Neural progenitor cell (in vitro differentiated cells): ENCODE data around the gene HOXA1. TPM values are rescaled to one million over a fixed set of nuclear protein-coding genes. Genes with fewer than 3 reads are reported as not detected.
A peak's percentile ranks its signal among the peaks of the same experiment; 100 is the strongest.

Experiments
- DNase-seq: peaks from one replicate; pipeline ENCODE4 v3.0.0-alpha.2; 2016; ENCODE audit warnings: low spot score
- H2AFZ ChIP-seq: fragments of 200-600 bp; sonication (generic); replicated peaks from 2 replicates; pipeline ENCODE4 v1.6.1; 2016; ENCODE audit warnings: antibody characterized with exemption
- H3F3A ChIP-seq: fragments of 200-600 bp; sonication (generic); 2 replicates; pipeline ENCODE4 v1.6.1; 2016; ENCODE audit warnings: antibody characterized with exemption, low read depth
- H3K27ac ChIP-seq: fragments of 200-600 bp; sonication (generic); 2 replicates; pipeline ENCODE4 v1.5.1; 2016; ENCODE audit warnings: mild to moderate bottlenecking
- H3K27me3 ChIP-seq: fragments of 200-600 bp; sonication (generic); 2 replicates; pipeline ENCODE4 v1.6.1; 2016; ENCODE audit warnings: mild to moderate bottlenecking, moderate library complexity
- H3K36me3 ChIP-seq: fragments of 200-600 bp; sonication (generic); 2 replicates; pipeline ENCODE4 v1.5.1; 2016
- H3K4me1 ChIP-seq: fragments of 200-600 bp; sonication (generic); 2 replicates; pipeline ENCODE4 v1.6.1; 2016; ENCODE audit warnings: mixed run types
- H3K4me2 ChIP-seq: fragments of 200-600 bp; sonication (generic); 2 replicates; pipeline ENCODE4 v1.6.1; 2016
- H3K4me3 ChIP-seq: fragments of 200-600 bp; sonication (generic); 2 replicates; pipeline ENCODE4 v1.5.1; 2016
- H3K79me2 ChIP-seq: fragments of 200-600 bp; sonication (generic); 2 replicates; pipeline ENCODE4 v1.6.1; 2016; ENCODE audit warnings: low read depth
- H3K9ac ChIP-seq: fragments of 200-600 bp; sonication (generic); 2 replicates; pipeline ENCODE4 v1.6.1; 2016
- H3K9me3 ChIP-seq: fragments of 200-600 bp; sonication (generic); 2 replicates; pipeline ENCODE4 v1.5.1; 2016; ENCODE audit warnings: low read depth
- H4K20me1 ChIP-seq: fragments of 200-600 bp; sonication (generic); 2 replicates; pipeline ENCODE4 v1.6.1; 2016; ENCODE audit warnings: low read depth
- H3K27ac Mint-ChIP-seq: 3 replicates; pipeline ENCODE4 v1.8.0; 2021; ENCODE audit warnings: mixed read lengths
- H3K27me3 Mint-ChIP-seq: 2 replicates; pipeline ENCODE4 v1.8.0; 2022; ENCODE audit warnings: low read depth, mild to moderate bottlenecking, inconsistent platforms, moderate library complexity, mixed read lengths; ENCODE audit not compliant: insufficient read depth
- H3K36me3 Mint-ChIP-seq: 3 replicates; pipeline ENCODE4 v1.8.0; 2021; ENCODE audit warnings: mixed read lengths
- H3K4me1 Mint-ChIP-seq: 3 replicates; pipeline ENCODE4 v1.8.0; 2021; ENCODE audit warnings: mixed read lengths
- H3K4me3 Mint-ChIP-seq: 3 replicates; pipeline ENCODE4 v1.8.0; 2021; ENCODE audit warnings: mild to moderate bottlenecking, moderate library complexity, mixed read lengths
- H3K9me3 Mint-ChIP-seq: 3 replicates; pipeline ENCODE4 v1.8.0; 2020; ENCODE audit warnings: mixed read lengths
- EZH2 ChIP-seq: fragments of 200-600 bp; sonication (generic); IDR thresholded peaks from 2 replicates; pipeline ENCODE4 v1.6.1; 2017; ENCODE audit warnings: antibody characterized with exemption, mild to moderate bottlenecking, moderate library complexity
- EZH2phosphoT487 ChIP-seq: fragments of 200-600 bp; sonication (generic); IDR thresholded peaks from 2 replicates; pipeline ENCODE4 v1.6.1; 2017; ENCODE audit warnings: antibody characterized with exemption
- total RNA-seq: library from RNA; depleted of rRNA; stranded (reverse); fragments of >200 nt; gene quantifications from 2 replicates; pipeline ENCODE4 v1.2.3, GENCODE V29; 2015; ENCODE audit warnings: low replicate concordance
- TF ChIP-seq, protein P1 (sequence below): fragments of 200-600 bp; sonication (generic); IDR thresholded peaks from 2 replicates; pipeline ENCODE4 v1.5.1; 2017; ENCODE audit warnings: antibody characterized with exemption, mild to moderate bottlenecking

Gene HOXA1
- total RNA-seq, 1 donor from 2014 or later: not detected

DNA sequence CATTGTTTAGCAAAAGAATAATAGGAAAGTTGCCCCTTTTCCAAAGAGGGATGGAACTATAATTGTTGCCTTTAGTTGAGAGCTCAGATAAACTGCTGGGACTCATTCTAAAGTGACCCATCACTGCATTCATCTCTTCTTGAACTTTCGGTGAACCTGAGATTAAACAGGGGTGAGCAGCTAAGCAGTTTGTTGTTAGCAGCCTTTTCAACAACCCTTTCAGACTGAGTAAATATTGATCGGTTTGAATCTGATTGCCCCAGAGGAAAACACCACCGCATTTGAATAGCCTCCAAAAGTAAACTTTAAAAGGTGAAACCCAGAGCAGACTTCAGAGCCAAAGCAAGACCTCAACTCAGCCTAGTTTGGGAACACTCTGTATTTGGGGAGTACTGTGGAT lies 4.7 kb downstream of the HOXA1 start:
- Mint-ChIP-seq H3K27ac (no peak overlapping the region), H3K4me3 (no peak overlapping the region), H3K36me3 (no peaks in the 10 kb centered on the region), H3K9me3 (peaks cover 17% of the 10 kb centered on the region), H3K4me1 (peaks cover 7% of the 10 kb centered on the region), H3K27me3 (peaks cover 79% of the 10 kb centered on the region)
- Histone ChIP-seq H2AFZ (no peak overlapping the region), H3K27me3 (peaks cover 100% of the 10 kb centered on the region), H3K36me3 (no peaks in the 10 kb centered on the region), H3K4me1 (no peaks in the 10 kb centered on the region), H3K4me2 (no peak overlapping the region), H3K4me3 (no peak overlapping the region), H3K9me3 (no peaks in the 10 kb centered on the region), H3K27ac (no peak overlapping the region), H3K79me2 (no peaks in the 10 kb centered on the region), H4K20me1 (peaks cover 44% of the 10 kb centered on the region), H3K9ac (no peak overlapping the region), H3F3A (peaks cover 8% of the 10 kb centered on the region)
- no peak for DNase-seq
- TF ChIP-seq EZH2phosphoT487: peak; percentile 11
- TF ChIP-seq, protein P1, sequence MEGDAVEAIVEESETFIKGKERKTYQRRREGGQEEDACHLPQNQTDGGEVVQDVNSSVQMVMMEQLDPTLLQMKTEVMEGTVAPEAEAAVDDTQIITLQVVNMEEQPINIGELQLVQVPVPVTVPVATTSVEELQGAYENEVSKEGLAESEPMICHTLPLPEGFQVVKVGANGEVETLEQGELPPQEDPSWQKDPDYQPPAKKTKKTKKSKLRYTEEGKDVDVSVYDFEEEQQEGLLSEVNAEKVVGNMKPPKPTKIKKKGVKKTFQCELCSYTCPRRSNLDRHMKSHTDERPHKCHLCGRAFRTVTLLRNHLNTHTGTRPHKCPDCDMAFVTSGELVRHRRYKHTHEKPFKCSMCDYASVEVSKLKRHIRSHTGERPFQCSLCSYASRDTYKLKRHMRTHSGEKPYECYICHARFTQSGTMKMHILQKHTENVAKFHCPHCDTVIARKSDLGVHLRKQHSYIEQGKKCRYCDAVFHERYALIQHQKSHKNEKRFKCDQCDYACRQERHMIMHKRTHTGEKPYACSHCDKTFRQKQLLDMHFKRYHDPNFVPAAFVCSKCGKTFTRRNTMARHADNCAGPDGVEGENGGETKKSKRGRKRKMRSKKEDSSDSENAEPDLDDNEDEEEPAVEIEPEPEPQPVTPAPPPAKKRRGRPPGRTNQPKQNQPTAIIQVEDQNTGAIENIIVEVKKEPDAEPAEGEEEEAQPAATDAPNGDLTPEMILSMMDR: no peak

DNA sequence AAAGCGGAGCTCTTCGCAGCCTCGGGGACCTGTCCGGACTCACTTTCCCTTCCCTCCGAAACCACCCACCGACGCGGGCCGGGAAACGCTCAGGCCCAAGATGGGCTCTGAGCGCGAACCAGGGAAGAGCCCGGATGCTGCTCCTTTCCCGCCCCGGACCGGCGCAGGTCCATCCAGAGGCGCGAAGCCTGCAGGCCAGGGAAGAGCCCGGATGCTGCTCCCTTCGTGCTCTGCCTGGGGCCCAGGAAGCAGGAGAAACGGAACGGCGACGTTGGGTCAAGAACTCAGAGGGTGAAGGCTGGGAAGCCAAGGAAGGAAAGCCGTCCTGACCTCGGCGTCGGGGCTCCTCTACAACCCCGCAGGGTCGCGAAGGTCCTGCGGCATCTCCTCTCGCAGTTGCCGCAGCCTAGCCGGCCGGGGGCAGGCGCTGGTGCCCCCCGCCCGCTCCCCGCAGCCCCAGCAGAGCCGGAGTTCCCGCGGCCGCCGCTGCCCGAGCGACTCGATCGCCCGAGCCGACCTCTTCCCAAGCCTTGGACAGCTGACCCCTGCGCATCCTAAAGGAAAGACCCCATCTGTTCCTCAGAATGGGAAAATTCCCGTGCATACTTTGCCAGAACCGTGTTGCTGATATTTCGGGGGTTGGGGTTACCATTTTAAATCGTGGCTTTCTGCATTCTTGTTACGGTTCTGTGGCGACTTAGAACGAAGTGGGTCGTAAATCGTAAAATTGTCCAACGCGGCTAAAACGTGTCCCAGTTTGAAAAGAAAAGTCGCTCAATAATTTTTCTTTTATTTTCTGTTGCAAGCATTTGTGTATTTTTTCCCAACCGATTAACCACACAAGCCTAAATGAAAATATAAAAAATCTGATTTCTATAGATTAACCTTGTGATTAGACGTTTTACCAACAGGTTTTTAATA lies 7.5 kb downstream of the HOXA1 start:
- DNase-seq: no peak
- H3K27me3 ChIP-seq: peaks cover 96% of the 10 kb centered on the region
- H3K36me3 Mint-ChIP-seq: no peaks in the 10 kb centered on the region
- no peaks in the 10 kb centered on the region for H3K4me1 Mint-ChIP-seq
- no peaks in the 10 kb centered on the region for H3K79me2 ChIP-seq
- no peak overlapping the region for H3K27ac Mint-ChIP-seq
- no peak overlapping the region for H3K27ac ChIP-seq
- H3K9me3 Mint-ChIP-seq: peaks cover 8% of the 10 kb centered on the region
- no peak overlapping the region for H3K4me3 ChIP-seq
- peaks cover 15% of the 10 kb centered on the region for H4K20me1 ChIP-seq
- peaks cover 3% of the 10 kb centered on the region for H3F3A ChIP-seq
- H3K9me3 ChIP-seq: no peaks in the 10 kb centered on the region
- TF ChIP-seq EZH2phosphoT487 (peak; percentile 71), EZH2 (peak; percentile 56)
- TF ChIP-seq, protein P1: no peak
- H3K9ac ChIP-seq: no peak overlapping the region
- H3K4me1 ChIP-seq: no peaks in the 10 kb centered on the region
- no peak overlapping the region for H2AFZ ChIP-seq
- H3K4me2 ChIP-seq: no peak overlapping the region
- no peaks in the 10 kb centered on the region for H3K36me3 ChIP-seq
- H3K4me3 Mint-ChIP-seq: no peak overlapping the region
- H3K27me3 Mint-ChIP-seq: peaks cover 59% of the 10 kb centered on the region

DNA sequence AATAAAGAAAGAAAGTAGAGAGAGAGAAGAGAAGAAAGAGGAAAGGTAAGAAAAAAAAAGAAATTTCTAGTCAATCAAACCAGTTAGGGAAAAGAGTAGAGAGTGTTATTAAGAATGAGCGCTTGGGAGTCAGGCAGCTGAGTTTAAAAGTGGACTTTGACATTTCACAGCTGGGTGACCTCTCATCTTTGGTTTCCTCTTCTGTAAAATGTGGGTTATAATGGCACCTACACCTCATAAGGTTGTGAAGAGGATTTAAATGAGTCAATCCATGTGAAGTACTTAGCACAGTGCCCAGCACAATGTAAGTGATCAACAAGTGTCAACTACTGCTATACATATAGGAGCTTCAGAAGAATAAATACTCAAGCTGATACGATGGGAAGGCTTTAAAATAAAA lies 12.2 kb downstream of the HOXA1 start:
- peaks cover 19% of the 10 kb centered on the region for H3K27me3 Mint-ChIP-seq

More for the DNA sequence above, 12.2 kb downstream of the HOXA1 start:
- TF ChIP-seq EZH2: no peak
- TF ChIP-seq, protein P1: no peak
- TF ChIP-seq EZH2phosphoT487: no peak
- Histone ChIP-seq H3K36me3 (no peaks in the 10 kb centered on the region), H3K79me2 (no peaks in the 10 kb centered on the region), H3F3A (peaks cover 7% of the 10 kb centered on the region), H3K4me3 (no peak overlapping the region), H2AFZ (no peak overlapping the region), H3K4me2 (no peak overlapping the region), H3K9ac (no peak overlapping the region), H3K27me3 (peaks cover 59% of the 10 kb centered on the region), H4K20me1 (no peaks in the 10 kb centered on the region), H3K4me1 (peaks cover 8% of the 10 kb centered on the region), H3K9me3 (no peaks in the 10 kb centered on the region), H3K27ac (no peak overlapping the region)
- H3K4me1 Mint-ChIP-seq: no peaks in the 10 kb centered on the region
- H3K9me3 Mint-ChIP-seq: peaks cover 5% of the 10 kb centered on the region
- H3K36me3 Mint-ChIP-seq: no peaks in the 10 kb centered on the region
- no peak overlapping the region for H3K4me3 Mint-ChIP-seq
- DNase-seq: no peak
- H3K27ac Mint-ChIP-seq: no peak overlapping the region
